GM19463 (cell line): ENCODE results near the gene SLC12A9.
A peak's percentile ranks its signal among the peaks of the same experiment; 100 is the strongest.
"Not testable (repeated sequence)": the region's sequence is repeated elsewhere in the genome, so short reads cannot be mapped to it uniquely, and the experiment has no call there.

Experiments
- ATAC-seq: cut with Tn5 transposase; IDR thresholded peaks from one replicate; pipeline ENCODE4 v1.9.1; 2021; ENCODE audit warnings: mild to moderate bottlenecking, moderate library complexity; ENCODE audit not compliant: unreplicated experiment

The SLC12A9 gene

GRCh38 chr7:100825751-100826513, 26.6 kb upstream of the SLC12A9 start:
- no peak for ATAC-seq

- ATAC-seq: no peak
Observed at GRCh38 chr7:100826514-100827329, 25.8 kb upstream of the SLC12A9 start.

- no peak for ATAC-seq
Observed at GRCh38 chr7:100827330-100828226, 24.9 kb upstream of the SLC12A9 start, which contains the start of gene EPHB4. Gene EPHB4, minus strand, starts transcription at chr7:100827523. Its CDS starts 493 bp downstream, at chr7:100827030.

- no peak for ATAC-seq
Observed at GRCh38 chr7:100829150-100829716, 23.3 kb upstream of the SLC12A9 start.

GRCh38 chr7:100830396-100830795, 22.1 kb upstream of the SLC12A9 start:
- no peak for ATAC-seq

- ATAC-seq: no peak
Observed at GRCh38 chr7:100832281-100832633, 20.3 kb upstream of the SLC12A9 start.

GRCh38 chr7:100835903-100836811, 16.4 kb upstream of the SLC12A9 start:
- ATAC-seq: no peak

GRCh38 chr7:100836812-100837098, 15.8 kb upstream of the SLC12A9 start:
- ATAC-seq: no peak

- peak; percentile 80 for ATAC-seq
Observed at GRCh38 chr7:100837099-100837836, 15.2 kb upstream of the SLC12A9 start.

- ATAC-seq: no peak
Observed at GRCh38 chr7:100839361-100839760, 13.2 kb upstream of the SLC12A9 start.

- ATAC-seq: no peak
Observed at GRCh38 chr7:100840470-100841100, 11.9 kb upstream of the SLC12A9 start.

- no peak for ATAC-seq
Observed at GRCh38 chr7:100847360-100847759, 5.2 kb upstream of the SLC12A9 start.

GRCh38 chr7:100854146-100854895, 1.8 kb downstream of the SLC12A9 start:
- ATAC-seq: no peak

- ATAC-seq: not testable (repeated sequence)
Observed at GRCh38 chr7:100854899-100855298, 2.4 kb downstream of the SLC12A9 start.

GRCh38 chr7:100855515-100855914, 3.0 kb downstream of the SLC12A9 start:
- ATAC-seq: no peak

- ATAC-seq: no peak
Observed at GRCh38 chr7:100856871-100857282, 4.4 kb downstream of the SLC12A9 start.

GRCh38 chr7:100859856-100860255, 7.3 kb downstream of the SLC12A9 start:
- ATAC-seq: no peak
